ENCODE results near the gene TGM6. TPM values are rescaled to one million over a fixed set of nuclear protein-coding genes. Genes with fewer than 3 reads are reported as not detected.

TGM6 gene
- total RNA-seq, 1 experiment from 2014 or later, result not detected

GRCh38 chr20:2449386-2449785 is 68.7 kb downstream of the TGM6 start:
- H3K79me2 ChIP-seq (ENCODE audit: insufficient read depth, low read length), result no peaks in the 10 kb centered on the region
- H3K56ac ChIP-seq (ENCODE audit: insufficient read length, low read depth, low read length), result no peak overlapping the region
- no peak overlapping the region for H2AK5ac ChIP-seq (ENCODE audit: insufficient read length, low read length)
- H3T11ph ChIP-seq (ENCODE audit: low read length), result no peak overlapping the region
- H3K4me2 ChIP-seq (ENCODE audit: insufficient read depth, insufficient read length, low read length), result no peak overlapping the region
- no peaks in the 10 kb centered on the region for H3K27me3 ChIP-seq (ENCODE audit: insufficient read depth, low read length)
- H3K79me1 ChIP-seq (ENCODE audit: insufficient read depth, low read depth, low read length, poor library complexity, severe bottlenecking), result no peaks in the 10 kb centered on the region
- no peak overlapping the region for H3K14ac ChIP-seq (ENCODE audit: insufficient read depth, low read length)
- no peak overlapping the region for H2BK12ac ChIP-seq (ENCODE audit: insufficient read length, low read depth, low read length)
- no peak overlapping the region for H3K27ac Mint-ChIP-seq
- no peaks in the 10 kb centered on the region for H3K23me2 ChIP-seq (ENCODE audit: insufficient read length, low read depth, low read length, poor library complexity, severe bottlenecking)
- H3K36me3 Mint-ChIP-seq (ENCODE audit: insufficient read depth in 1 of 3, low read depth in 3 of 3), result no peaks in the 10 kb centered on the region
- H4K8ac ChIP-seq (replicated peaks; ENCODE audit: insufficient read length, low read depth, low read length), result no peak overlapping the region
- no peaks in the 10 kb centered on the region for H3K4me1 Mint-ChIP-seq
- no peak for DNase-seq
- no peak overlapping the region for H2BK15ac ChIP-seq (ENCODE audit: low read depth, low read length)
- H2BK120ac ChIP-seq (ENCODE audit: low read depth, low read length, poor library complexity, severe bottlenecking), result no peak overlapping the region
- no peaks in the 10 kb centered on the region for H3K9me3 ChIP-seq (ENCODE audit: control insufficient read depth, low read depth, low read length)
- H3K27ac ChIP-seq (ENCODE audit: insufficient read length, low read depth, low read length), result no peak overlapping the region
- H3K23ac ChIP-seq (ENCODE audit: insufficient read length, low read depth, low read length), result no peak overlapping the region
- H3K27me3 Mint-ChIP-seq (ENCODE audit: low read depth), result peaks cover 4% of the 10 kb centered on the region; the same call in 1 of the 2 replicates
- no peak for TF ChIP-seq CTCF (conservative IDR thresholded peaks at IDR 0.05)
- no peaks in the 10 kb centered on the region for H3K4me1 ChIP-seq (ENCODE audit: insufficient read depth, low read length)
- no peak overlapping the region for H3K9ac ChIP-seq (ENCODE audit: extremely low read depth, insufficient read length, low read length)
- H2BK5ac ChIP-seq (ENCODE audit: insufficient read length, low read length), result no peak overlapping the region
- H4K91ac ChIP-seq (ENCODE audit: insufficient read length, low read depth, low read length), result no peak overlapping the region
- no peak overlapping the region for H2BK20ac ChIP-seq (ENCODE audit: low read depth, low read length, poor library complexity, severe bottlenecking)
- no peaks in the 10 kb centered on the region for H3K9me3 Mint-ChIP-seq
- H4K20me1 ChIP-seq (ENCODE audit: control insufficient read depth, insufficient read depth, insufficient read length), result no peaks in the 10 kb centered on the region
- H4K5ac ChIP-seq (ENCODE audit: insufficient read length, low read depth, low read length), result no peak overlapping the region
- no peak overlapping the region for H3K4ac ChIP-seq (ENCODE audit: low read depth, low read length)
- no peak overlapping the region for H3K4me3 Mint-ChIP-seq
- no peak overlapping the region for H3K18ac ChIP-seq (ENCODE audit: insufficient read length, low read depth, low read length)
- WGBS (ENCODE audit: extremely low coverage, insufficient read length, low lambda C conversion rate), result no CpG with 5 or more reads among the region's 1 CpG
- H2AFZ ChIP-seq (ENCODE audit: low read length), result no peak overlapping the region

Measured in H9 (cell line).